NCI-H460 (cell line): ENCODE results near the gene COL26A1. TPM values are rescaled to one million over a fixed set of nuclear protein-coding genes. Genes with fewer than 3 reads are reported as not detected.
A peak's percentile ranks its signal among the peaks of the same experiment; 100 is the strongest.
"Not testable (repeated sequence)": the region's sequence is repeated elsewhere in the genome, so short reads cannot be mapped to it uniquely, and the experiment has no call there.

Experiments used
- DNase-seq: peaks from one replicate; pipeline ENCODE4 v3.0.0-alpha.2; 2016; ENCODE audit warnings: low read depth; ENCODE audit errors: extremely low read depth
- total RNA-seq: library from RNA; depleted of rRNA; stranded (reverse); fragments of >200 nt; shearing (Covaris generic); gene quantifications from 2 replicates; pipeline ENCODE4 v1.2.3, GENCODE V29; 2014

Gene COL26A1
- total RNA-seq, 1 experiment from 2014 or later, result 0.25 TPM

DNA sequence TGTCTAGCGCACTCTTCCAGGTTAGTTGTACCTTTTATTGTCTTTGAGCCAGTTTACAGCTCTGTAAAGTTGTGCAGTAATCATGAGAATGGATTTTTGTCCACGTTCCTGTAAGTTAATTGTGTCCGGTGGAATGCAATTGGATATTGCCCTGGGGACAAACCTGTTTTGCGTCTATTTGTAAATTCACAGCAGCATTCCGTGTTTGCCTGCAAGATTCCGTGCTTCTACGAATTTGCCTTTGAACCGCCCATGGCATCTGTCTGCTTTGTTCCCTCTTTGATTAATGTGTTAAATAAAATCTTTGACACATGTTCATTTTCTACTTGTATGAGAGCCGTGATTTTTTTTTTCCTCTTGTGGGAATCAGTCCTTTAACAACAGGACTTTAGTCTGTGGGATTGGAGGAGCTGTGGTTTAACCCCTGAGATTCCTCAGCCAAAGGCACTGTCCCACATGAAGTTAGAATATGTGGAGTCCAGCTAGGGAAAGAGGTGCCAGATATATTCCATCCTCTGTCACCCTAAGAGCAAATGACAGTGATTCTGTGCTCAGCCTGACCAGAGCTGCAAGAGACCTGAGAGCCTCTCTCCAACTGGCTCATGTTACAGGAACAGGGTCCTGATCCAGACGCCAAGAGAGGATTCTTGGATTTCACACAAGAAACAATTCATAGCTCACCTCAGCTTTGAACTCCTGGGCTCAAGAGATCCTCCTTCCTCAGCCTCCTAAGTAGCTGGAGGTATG is 126.3 kb downstream of the COL26A1 start:
- DNase-seq, result peak; percentile 69

DNA sequence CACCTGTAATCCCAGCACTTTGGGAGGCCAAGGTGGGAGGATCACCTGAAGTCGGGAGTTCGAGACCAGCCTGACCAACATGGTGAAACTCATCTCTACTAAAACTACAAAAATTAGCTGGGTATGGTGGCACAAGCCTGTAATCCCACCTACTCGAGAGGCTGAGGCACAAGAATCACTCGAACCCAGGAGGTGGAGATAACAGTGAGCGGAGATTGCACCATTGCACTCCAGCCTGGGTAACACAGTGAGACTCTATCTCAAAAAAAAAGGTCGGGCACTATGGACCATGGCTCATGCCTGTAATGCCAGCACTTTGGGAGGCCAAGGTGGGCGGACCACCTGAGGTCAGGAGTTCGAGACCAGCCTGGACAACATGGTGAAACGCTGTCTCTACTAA is 127.8 kb downstream of the COL26A1 start:
- DNase-seq, result not testable (repeated sequence)

DNA sequence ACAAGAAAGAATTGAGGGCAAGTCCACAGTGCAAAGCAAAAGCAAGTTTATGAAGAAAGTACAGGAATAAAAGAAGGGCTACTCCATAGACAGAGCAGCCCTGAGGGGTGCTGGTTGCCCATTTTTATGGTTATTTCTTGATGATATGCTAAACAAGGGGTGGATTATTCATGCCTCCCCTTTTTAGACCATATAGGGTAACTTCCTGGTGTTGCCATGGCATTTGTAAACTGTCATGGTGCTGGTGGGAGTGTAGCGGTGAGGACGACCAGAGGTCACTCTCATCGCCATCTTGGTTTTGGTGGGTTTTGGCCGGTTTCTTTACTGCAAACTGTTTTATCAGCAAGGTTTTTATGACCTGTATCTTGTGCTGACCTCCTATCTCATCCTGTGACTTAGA is 128.8 kb downstream of the COL26A1 start:
- not testable (repeated sequence) for DNase-seq

DNA sequence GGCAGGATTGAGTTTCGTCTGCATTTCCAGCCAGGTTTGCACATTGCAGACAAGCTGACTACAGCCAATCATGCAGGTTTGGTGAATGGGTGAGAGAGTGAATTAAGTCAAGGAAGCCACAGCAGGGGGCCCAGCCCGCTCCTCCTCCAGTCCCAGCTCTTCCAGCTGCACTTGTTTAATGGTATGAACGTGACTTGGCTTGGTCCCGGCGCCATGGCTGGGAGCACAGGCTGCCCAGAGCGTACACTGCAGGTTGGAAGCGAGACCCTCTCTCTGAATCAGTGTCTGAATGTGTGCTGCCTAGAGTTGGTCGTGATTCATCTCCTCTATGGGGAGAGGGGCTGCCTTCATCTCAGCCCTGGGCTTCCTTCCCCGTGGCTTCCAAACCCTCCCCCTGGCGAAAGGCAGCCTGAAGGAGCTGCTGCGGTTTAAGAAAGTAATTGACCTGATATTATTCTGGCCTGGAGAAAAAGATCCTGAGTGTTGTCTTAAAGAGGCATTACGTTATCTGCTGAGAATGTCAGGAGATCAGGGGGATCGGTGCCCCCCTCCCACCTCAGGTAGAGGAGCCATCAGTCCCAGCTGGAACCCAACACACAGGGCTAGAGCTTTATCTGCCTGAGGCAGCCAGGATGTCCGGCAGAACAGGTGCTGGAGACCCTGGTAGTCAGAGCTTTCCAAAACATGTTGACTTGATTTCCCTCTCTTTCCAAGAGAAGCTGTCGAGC is 132.1 kb downstream of the COL26A1 start:
- no peak for DNase-seq

DNA sequence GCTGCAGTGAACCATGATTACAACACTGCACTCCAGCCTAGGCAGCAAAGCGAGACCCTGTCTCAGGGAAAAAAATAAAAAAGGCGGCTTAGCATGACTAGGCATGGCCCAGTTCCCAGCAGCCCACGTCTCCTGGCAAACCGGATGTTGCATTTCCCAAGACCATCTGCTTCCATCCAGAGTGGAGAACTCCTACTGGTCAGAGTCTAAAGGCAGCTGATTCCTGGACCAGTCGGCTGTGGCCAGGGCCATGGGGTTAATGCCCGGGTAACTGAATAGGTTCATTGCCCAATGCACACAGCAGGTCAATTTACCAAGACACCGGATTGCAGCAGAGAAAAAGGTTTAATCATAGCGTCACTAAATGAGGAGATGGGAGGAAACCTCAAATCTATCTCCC is 133.3 kb downstream of the COL26A1 start:
- DNase-seq, result no peak

DNA sequence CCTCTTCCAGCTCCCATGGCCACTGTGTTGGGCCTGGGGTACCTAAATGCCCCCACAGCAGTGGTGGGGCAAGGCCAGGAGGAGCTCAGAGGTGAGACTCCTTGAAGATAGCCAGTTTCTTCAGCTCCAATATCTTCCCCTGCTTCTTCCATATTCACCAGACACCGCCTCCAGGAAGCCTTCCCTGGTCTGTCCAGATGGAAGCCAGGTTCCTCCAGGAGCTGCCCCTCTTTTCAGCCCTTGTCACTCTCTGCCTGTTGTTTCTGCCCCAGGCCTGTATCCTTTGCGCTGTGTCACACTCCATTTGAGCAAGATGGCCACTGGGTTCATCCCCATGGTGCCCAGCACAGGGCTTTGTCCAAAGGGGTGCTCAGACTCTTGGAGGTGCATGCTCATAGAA is 138.7 kb downstream of the COL26A1 start:
- no peak for DNase-seq

DNA sequence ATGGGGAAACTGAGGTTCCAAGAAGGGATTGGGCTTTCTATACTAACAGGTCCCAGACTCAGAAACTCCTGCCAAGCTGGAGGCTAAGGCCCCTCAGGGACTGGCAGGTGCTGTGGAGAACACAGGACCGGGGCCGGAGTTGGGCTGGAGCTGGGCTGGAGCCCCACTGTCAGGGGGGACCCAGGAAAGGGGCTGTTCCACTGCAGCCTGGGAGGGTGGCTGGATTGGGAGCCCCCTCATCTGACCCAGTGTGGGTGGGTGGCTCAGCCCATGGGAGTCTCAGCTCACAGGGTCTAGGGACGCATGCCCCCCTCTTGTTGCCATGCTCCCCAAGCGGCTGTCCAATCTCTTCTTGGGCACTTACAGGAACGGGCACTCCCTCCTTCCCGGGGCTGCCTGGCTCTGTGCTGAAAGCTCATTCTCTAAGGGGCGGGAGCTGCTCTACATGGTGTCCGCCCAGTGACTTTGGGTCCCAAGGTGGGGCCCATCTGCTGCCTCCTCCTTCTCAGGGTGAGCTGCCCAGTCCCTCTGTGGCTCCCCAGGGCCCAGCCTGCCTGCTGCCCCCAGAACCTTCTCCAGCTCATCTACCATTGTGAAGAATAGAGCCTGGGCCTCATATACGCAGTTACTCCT is 139.9 kb downstream of the COL26A1 start:
- DNase-seq, result no peak

DNA sequence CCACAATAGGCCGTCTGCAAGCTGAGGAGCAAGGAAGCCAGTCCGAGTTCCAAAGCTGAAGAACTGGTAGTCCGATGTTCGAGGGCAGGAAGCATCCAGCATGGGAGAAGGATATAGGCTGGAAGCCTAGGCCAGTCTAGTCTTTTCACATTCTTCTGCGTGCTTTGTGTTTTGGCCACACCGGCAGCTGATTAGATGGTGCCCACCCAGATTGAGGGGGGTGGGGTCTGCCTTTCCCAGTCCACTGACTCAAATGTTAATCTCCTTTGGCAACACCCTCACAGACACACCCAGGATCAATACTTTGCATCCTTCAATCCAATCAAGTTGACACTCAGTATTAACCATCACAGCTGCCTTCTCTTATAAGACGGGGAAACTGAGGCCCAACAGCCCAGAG is 142.8 kb downstream of the COL26A1 start:
- DNase-seq, result not testable (repeated sequence)

DNA sequence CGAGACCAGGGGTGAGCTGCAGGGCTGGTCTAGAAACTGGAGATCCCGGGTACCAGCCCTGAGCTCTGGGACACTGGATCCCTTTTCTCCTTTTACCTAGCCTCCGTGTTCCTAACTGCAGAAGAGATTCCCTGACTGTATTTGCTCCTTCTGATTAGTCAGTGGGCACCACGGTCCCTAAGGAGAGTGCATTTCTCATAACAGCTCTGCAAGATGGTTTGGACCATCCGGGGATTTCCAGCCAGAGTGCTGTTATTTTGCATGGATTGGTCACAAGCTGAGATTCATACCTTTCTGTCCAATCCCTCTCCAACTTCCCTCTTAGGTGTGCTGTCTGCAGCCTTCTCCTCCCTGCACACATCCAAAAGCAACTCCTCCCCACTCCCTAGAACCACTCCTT is 143.9 kb downstream of the COL26A1 start:
- DNase-seq, result no peak

DNA sequence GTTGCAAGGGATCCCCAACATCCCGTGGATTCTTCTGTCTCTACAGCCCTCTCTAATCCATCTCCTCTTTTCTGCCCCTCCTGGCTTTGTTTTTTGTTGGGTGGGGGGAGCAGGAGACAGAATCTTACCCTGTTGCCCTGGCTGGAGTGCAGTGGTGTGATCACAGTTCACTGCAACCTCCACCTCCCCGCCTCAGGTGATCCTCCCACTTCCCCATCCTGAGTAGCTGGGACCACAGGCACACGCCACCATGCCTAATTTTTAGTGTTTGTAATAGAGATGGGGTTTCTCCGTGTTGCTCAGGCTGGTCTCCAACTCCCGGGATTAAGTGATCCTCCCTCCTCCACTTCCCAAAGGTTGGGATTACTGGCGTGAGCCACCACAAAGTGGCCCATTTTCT is 144.7 kb downstream of the COL26A1 start:
- no peak for DNase-seq

DNA sequence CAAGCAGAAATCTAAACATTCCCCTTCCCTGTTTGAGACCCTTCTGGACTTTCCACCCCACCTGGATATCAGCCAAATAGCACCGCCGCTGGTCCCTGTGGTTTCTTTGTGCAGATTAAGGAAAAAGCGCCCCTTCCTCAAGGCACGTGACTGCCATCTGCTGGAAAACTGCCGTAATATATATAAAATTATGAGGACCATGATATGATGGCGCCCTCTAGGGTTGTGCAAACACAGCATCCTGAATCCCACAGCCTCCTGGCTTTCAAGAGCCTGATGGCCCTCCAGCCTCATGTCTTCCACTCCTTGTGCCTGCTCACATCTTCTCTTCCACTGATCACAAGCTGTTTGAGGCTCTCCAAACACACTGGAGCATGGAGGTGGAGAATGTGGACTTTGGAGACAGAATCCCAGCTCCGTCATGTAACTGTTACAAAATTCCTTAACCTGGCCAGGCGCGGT is 145.1 kb downstream of the COL26A1 start:
- peak; percentile 78 for DNase-seq

DNA sequence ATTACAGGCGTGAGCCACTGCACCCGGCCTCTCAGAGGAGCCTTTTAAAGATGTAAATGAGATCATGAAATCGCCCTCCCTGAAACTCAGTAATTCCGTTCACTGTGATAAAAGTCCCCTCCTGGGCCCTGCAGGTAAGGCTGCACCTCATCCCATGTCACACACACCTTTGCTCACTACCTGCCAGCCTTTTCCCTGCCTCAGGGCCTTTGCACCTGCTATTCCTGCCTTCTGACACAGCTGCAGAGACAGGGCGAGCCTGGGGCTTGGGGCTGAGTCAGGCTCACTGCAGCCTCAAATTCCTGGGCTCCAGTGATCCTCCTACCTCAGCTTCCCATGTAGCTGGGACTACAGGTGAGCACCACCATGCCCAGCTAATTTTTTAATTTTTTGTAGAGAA is 147.6 kb downstream of the COL26A1 start:
- DNase-seq, result no peak

DNA sequence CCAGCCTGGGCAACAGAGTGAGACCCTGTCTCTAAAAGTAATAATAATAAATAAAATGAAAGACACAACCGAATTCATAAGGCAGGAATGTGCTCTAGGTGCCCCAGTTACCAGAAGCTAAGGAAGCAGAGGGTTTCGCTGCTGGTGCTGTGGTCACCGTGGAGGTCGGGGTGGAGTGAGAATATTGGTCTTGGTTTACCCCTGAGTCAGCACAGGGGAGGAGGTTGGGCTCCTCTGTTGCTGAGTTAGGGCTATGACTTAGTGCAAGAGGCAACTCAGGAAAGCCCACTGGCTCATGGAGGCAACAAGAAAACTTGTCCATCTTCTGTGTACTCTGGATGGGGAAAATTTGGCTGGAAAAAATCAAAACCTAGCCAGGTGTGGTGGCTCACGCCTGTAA is 149.3 kb downstream of the COL26A1 start:
- DNase-seq, result no peak

DNA sequence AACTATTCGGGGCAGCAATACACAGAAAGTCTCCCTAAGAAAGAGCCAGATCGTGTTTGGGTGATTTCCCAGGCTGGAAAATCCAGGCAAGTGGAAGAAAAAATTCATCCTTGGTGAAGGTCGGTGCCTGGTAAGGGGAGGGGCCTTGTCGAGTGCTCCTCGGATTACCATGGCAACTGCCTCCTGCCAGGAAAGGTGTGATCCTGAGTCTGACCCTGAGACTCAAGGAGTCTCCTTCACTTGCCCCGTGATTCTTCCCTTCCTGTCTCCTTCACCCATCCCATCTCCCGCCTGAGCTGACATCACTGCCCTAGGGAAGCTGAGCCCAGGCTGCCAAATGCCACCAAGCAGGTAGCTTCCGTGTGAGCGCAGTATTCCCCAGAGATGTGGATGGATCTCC is 154.2 kb downstream of the COL26A1 start:
- DNase-seq, result no peak

DNA sequence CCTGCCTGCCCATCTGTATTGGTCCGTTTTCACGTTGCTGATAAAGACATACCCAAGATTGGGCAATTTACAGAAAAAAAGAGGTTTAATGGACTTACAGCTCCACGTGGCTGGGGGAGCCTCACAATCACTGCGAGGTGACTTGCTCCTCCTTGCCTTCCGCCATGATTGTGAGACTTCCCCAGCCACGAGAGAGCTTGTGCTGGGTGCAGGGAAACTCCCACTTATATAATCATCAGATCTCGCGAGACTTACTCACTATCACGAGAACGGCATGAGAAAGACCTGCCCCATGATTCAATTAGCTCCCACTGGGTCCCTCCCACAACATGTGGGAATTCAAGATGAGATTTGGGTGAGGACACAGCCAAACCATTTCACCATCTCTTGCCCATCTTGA is 154.6 kb downstream of the COL26A1 start:
- no peak for DNase-seq

DNA sequence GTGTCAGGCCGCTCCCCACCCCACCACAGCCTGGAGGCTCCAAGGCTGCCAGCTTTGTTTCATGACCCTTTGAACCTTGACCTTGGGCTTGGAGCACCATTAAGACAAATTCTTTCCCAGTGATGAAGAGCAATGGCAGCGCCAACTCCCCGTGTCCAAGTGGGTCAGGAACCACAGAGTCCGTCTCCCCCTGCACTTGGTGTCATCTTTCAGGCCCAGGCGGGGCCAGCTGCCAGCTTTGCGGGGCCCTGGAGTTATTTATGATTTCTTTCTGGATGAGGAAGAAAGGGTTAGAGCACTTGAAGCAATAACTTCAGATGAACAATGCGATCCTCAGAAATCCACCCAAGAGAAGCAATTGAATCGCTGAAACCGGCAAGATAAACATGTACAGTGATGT is 155.7 kb downstream of the COL26A1 start:
- no peak for DNase-seq

DNA sequence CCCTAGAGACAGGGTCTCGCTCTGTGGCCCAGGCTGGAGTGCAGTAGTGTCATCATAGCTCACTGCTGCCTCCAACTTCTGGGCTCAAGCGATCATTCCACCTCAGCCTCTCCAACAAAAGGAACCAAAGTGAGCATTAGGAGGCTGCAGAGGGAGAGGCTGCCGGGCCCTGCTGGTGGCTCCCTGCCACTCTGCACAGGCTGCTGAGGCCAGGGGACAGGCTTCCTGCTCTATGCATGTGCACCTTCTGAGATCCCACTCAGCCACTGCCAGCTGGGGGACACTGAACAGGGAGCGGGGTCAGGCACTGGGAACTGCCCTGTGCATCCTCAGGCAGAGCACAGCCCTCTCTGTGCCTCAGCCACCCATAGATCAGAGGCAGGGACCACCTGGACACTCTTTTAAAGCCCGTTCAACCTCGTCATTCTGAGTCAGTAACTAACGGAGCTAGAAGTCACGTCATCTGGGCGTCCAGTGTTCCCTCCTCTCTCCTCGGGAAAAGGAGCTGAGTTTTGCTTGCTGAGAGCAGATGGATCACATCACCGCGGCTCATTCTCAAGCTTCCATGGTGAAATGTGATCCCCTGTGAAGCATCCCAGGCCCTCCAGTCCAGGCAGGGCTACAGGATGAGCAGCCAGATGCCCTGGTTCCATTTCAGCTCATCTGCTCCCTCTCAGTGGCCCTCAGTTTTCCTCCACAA is 156.8 kb downstream of the COL26A1 start:
- no peak for DNase-seq

DNA sequence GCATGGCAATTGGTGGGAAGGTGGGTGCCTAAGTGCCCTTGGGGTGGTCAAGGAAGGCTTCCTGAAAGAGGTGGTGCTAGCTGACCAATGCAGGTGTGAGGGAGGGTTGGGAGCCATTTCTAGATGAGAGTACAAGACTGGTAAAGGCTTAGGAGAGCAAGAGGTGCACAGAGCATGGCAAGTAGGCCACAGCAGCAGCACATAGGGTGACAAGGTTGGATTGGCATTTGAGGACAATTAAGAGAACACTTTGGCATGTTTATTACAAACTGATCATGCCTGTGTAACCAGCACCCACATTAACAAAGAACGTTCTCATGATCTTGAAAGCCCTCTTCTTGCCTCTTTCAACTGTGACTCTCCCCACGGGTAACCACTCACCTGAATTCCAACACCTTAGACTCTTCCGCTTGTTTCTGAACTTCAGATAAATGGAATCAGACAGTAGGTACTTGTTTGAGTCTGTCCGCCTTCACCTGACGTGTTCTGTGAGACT is 158.8 kb downstream of the COL26A1 start:
- no peak for DNase-seq

DNA sequence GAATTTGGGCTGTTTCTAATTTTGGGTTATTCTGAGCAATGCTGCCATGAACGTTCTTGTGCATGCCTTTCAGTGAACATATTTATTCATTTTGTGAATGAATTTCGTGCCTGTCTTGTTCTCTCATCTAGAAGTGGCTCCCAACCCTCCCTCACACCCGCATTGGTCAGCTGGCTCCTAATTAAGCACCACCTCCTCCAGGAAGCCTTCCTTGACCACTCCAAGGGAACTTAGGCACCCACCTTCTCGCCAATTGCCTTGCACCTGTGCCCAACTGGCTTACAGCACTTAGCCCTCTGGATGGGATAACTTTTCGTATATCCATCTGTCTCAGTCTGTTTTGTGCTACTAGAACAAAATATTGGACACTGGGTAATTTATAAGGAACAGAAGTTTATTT is 159.3 kb downstream of the COL26A1 start:
- DNase-seq, result no peak

DNA sequence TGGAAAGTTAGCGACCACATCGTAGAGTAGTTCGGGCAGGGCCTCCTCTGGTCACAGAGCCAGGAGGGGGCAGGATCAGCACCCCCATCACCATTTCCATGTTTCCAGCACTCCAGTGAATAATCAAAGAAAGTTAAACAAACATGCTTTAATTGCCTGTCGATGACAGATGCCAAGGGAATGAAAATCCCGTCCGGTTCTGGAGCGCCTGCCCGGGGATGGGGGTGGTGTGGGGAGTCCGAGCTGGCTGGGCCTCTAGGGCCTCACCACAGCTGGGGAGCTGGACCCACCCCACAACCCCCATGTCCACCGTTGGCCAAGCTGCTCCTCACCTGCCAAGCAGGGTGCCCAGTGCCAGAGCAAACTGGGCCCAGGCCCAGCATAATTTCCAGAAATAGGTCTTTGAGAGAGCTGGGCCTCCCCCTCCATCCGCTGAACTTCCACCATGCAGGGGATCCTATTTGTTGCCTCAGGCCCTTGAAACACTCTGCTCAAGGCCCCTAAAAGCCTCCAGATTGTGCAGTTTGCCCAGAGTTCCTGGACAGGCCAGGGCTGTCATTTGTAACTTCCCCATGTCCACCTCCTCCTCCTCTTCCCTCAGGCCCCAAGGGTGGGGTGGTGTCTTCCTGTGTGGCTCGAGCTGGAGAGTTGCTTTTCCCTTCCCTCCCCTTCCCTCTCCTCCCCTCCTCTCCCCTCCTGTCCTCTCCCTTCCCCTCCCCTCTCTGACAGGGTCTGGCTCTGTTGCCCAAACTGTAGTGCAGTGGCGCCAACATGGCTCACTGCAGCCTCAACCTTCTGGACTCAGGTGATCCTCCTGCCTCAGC is 165.4 kb downstream of the COL26A1 start:
- no peak for DNase-seq
